ENCODE measurements around the gene AVPR2.
A peak's percentile ranks its signal among the peaks of the same experiment; 100 is the strongest.

The AVPR2 gene

DNA sequence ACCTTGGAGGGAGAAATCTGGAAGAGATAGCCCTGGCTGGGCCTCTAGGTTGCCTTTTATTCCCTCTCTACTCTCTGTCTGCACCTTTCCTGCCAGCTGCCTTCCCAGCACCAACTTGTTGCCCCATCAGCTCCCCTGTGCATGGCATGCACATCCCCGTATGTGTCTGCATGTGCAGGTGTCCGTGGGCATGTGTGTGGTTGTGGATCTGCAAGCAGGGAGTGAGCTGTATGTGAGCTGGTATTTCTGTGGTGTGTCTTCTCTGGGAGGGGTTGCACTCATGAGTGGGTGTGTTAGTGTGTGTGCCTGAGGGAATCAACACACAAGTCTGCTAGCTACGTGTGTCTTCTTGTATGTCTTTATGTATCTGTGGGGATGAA, 28.4 kb upstream of the AVPR2 start:
- Histone ChIP-seq H3K4me3 (no peak overlapping the region), H3K4me1 (peaks cover 48% of the 10 kb centered on the region), H3K9ac (no peak overlapping the region), H3K27me3 (peaks cover 62% of the 10 kb centered on the region), H3K4me2 (no peak overlapping the region), H4K20me1 (peaks cover 71% of the 10 kb centered on the region), H3K27ac (no peak overlapping the region), H3K9me3 (no peaks in the 10 kb centered on the region), H3K36me3 (no peaks in the 10 kb centered on the region)
- no peak for TF ChIP-seq Cebpa-rat (IDR thresholded peaks at IDR 0.05)

DNA sequence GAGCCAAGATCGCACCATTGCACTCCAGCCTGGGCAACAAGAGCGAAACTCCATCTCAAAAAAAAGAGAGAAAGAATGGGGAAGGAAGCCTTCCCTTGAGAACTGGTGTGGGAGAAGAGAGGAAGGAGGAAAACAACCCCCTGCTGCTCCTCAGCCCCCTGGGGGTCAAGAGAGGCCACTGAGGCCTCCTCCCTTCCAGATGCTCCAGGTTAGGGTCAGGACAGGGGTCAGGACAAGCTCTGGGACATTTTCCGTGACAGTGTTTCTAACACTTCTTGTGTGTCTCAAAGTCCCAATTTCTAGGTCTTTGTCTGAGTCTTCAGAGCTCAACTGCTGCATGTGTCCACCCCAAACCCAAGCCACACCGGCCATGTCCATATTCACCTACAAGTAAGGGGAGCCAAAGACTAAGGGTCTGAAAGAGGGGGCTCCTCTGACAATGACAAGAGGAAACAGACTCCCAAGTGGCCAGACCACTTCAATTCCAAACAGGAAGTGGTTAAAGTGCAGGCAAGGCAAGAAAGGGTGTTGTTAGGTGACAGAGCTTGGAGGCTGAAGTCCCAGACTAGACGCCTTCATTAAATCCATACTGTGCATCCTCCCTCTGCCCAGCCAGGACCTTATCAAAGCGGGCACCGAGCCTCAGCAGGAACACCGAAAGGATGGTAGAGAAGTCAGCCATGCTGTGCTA, 26.8 kb upstream of the AVPR2 start:
- Histone ChIP-seq H3K27ac (peak overlapping the region; percentile 66), H3K4me3 (peak overlapping the region; percentile 30), H3K9me3 (no peaks in the 10 kb centered on the region), H3K4me1 (peaks cover 64% of the 10 kb centered on the region), H3K9ac (no peak overlapping the region; the same call in 1 of the 2 replicates), H3K27me3 (peaks cover 70% of the 10 kb centered on the region), H3K36me3 (no peaks in the 10 kb centered on the region), H3K4me2 (peak overlapping the region; percentile 82), H4K20me1 (peaks cover 79% of the 10 kb centered on the region)
- no peak for TF ChIP-seq Cebpa-rat (IDR thresholded peaks at IDR 0.05)

- H3K4me1 ChIP-seq = peaks cover 70% of the 10 kb centered on the region
- H3K4me2 ChIP-seq = peak overlapping the region; percentile 82
- peak overlapping the region; percentile 66 for H3K27ac ChIP-seq
- no peak overlapping the region; the same call in 1 of the 2 replicates for H3K9ac ChIP-seq
- no peaks in the 10 kb centered on the region for H3K9me3 ChIP-seq
- H4K20me1 ChIP-seq = peaks cover 79% of the 10 kb centered on the region
- peaks cover 70% of the 10 kb centered on the region for H3K27me3 ChIP-seq
- no peaks in the 10 kb centered on the region for H3K36me3 ChIP-seq
- peak overlapping the region; percentile 52 for H3K4me3 ChIP-seq
- no peak for TF ChIP-seq Cebpa-rat (IDR thresholded peaks at IDR 0.05)
These were observed 26.1 kb upstream of the AVPR2 start for GRCh38 chrX:153878345-153878744.

DNA sequence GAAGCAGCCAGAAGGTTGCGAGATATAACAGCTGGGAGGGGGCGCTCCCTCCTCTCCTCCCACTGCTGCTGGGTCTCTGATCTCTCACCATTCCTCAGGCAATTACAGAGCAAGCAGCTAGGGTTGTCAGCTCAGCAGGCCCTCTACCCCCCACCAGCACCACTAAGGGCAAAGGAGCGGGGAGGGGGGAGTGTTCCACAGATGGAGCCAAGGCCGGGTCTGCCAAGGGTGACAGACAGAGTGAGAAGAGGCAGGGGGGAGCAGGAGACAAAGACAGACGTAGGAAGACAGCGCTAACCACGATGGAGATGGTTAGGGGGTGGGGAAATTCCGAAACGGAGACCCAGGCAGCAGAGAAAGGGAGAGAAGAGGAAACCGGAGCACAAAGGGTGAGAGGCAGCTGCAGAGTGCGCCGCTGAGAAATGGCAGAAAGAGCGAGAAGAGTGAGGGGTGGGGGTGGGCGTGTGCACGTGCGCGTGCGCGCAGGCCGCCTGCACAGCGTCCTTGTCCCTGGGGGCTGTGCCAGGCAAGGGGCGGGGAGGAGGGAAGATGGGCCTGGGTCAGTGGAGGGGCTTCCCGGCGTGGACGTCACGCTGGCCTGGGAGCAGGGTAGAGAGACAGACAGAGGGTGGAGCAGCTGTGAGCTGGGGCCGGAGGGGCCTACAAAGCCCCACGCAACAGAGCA, 25.4 kb upstream of the AVPR2 start:
- Histone ChIP-seq H3K27me3 (peaks cover 70% of the 10 kb centered on the region), H3K27ac (peak overlapping the region; percentile 66), H4K20me1 (peaks cover 79% of the 10 kb centered on the region), H3K9me3 (no peaks in the 10 kb centered on the region), H3K4me1 (peaks cover 78% of the 10 kb centered on the region), H3K4me3 (peak overlapping the region; percentile 52), H3K36me3 (no peaks in the 10 kb centered on the region), H3K9ac (peak overlapping the region; percentile 53), H3K4me2 (peak overlapping the region; percentile 82)
- TF ChIP-seq Cebpa-rat (IDR thresholded peaks at IDR 0.05) = no peak

- Histone ChIP-seq H3K9ac (peak overlapping the region; percentile 53), H3K4me1 (peaks cover 86% of the 10 kb centered on the region)
These were observed 24.6 kb upstream of the AVPR2 start for GRCh38 chrX:153879741-153880439.

GRCh38 chrX:153880440-153880815, 24.0 kb upstream of the AVPR2 start:
- no peak for TF ChIP-seq Cebpa-rat (IDR thresholded peaks at IDR 0.05)
- Histone ChIP-seq H3K4me3 (peak overlapping the region; percentile 52; the same call in 1 of the 2 replicates), H3K9me3 (no peaks in the 10 kb centered on the region), H3K36me3 (no peaks in the 10 kb centered on the region), H3K4me2 (peak overlapping the region; percentile 82), H4K20me1 (peaks cover 80% of the 10 kb centered on the region), H3K9ac (peak overlapping the region; percentile 41; the same call in 1 of the 2 replicates), H3K27me3 (peaks cover 78% of the 10 kb centered on the region), H3K27ac (no peak overlapping the region), H3K4me1 (peaks cover 91% of the 10 kb centered on the region)

More at GRCh38 chrX:153879741-153880439, 24.6 kb upstream of the AVPR2 start:
- H3K36me3 ChIP-seq = no peaks in the 10 kb centered on the region
- H3K4me3 ChIP-seq = peak overlapping the region; percentile 52
- no peaks in the 10 kb centered on the region for H3K9me3 ChIP-seq
- peaks cover 79% of the 10 kb centered on the region for H4K20me1 ChIP-seq
- H3K27me3 ChIP-seq = peaks cover 73% of the 10 kb centered on the region
- no peak for TF ChIP-seq Cebpa-rat (IDR thresholded peaks at IDR 0.05)
- peak overlapping the region; percentile 82 for H3K4me2 ChIP-seq
- peak overlapping the region; percentile 66 for H3K27ac ChIP-seq

DNA sequence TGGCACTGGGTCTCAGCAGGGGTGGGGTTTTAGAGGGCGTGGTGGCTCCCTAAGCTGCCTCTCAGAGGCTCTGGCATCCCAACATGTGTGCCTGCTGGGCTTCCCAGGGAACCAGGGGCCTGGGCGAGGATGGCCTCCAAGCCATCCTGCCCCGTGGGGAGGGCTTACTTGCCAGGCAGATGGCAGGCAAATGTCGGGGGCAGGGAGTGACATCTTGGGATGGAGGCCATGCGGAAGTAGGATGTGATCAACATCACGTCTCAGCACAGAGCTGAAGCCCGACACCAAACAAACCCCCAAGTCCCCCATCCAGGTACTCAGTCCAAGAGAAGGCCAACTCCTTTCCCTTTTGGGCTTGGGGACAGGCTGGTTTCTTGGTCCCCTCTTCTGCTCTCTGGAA, 23.2 kb upstream of the AVPR2 start:
- H3K36me3 ChIP-seq = no peaks in the 10 kb centered on the region
- H3K27me3 ChIP-seq = peaks cover 83% of the 10 kb centered on the region
- H3K27ac ChIP-seq = 0 out of 2 replicates have a peak overlapping the region, but pooled peaks have one; percentile 11
- TF ChIP-seq Cebpa-rat (IDR thresholded peaks at IDR 0.05) = no peak
- H3K9me3 ChIP-seq = 0 out of 2 replicates have a peak, but pooled peaks cover under 1% of the 10 kb centered on the region
- no peak overlapping the region for H3K4me3 ChIP-seq
- H4K20me1 ChIP-seq = peaks cover 78% of the 10 kb centered on the region
- peak overlapping the region; percentile 82 for H3K4me2 ChIP-seq
- no peak overlapping the region for H3K9ac ChIP-seq
- H3K4me1 ChIP-seq = peaks cover 94% of the 10 kb centered on the region

GRCh38 chrX:153882086-153882498, 22.4 kb upstream of the AVPR2 start:
- H4K20me1 ChIP-seq = peaks cover 71% of the 10 kb centered on the region
- H3K9me3 ChIP-seq = 0 out of 2 replicates have a peak, but pooled peaks cover 8% of the 10 kb centered on the region
- H3K9ac ChIP-seq = no peak overlapping the region
- peak overlapping the region; percentile 82 for H3K4me2 ChIP-seq
- peaks cover 91% of the 10 kb centered on the region for H3K27me3 ChIP-seq
- no peak overlapping the region for H3K4me3 ChIP-seq
- peaks cover 91% of the 10 kb centered on the region for H3K4me1 ChIP-seq
- H3K36me3 ChIP-seq = no peaks in the 10 kb centered on the region
- TF ChIP-seq Cebpa-rat (IDR thresholded peaks at IDR 0.05) = no peak
- peak overlapping the region; percentile 11; the same call in 1 of the 2 replicates for H3K27ac ChIP-seq

DNA sequence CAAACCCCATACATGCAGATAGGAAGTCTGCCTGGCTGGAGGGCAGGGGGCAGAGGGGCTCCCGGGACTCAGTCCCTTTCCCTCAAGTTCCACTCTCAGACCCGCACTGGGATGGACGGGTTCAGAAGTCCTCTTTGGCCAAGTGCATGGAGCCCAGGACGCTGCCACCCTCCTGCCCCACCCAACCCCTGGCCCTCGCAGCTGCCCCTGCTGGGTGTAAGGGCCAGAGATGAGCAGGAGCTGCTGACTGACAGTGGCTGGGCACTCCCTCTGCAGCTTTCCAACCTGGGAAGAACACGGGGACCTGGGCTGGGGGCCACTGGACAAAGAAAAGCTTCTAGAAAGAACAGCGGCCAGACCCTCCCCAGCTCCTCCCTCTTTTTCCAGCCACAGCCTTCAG, 21.9 kb upstream of the AVPR2 start:
- 0 out of 2 replicates have a peak overlapping the region, but pooled peaks have one; percentile 32 for H3K9ac ChIP-seq
- H3K27me3 ChIP-seq = peaks cover 94% of the 10 kb centered on the region
- H3K27ac ChIP-seq = peak overlapping the region; percentile 55; the same call in 1 of the 2 replicates
- peak overlapping the region; percentile 82 for H3K4me2 ChIP-seq
- H3K36me3 ChIP-seq = no peaks in the 10 kb centered on the region
- peak overlapping the region; percentile 5; the same call in 1 of the 2 replicates for H3K4me3 ChIP-seq
- TF ChIP-seq Cebpa-rat (IDR thresholded peaks at IDR 0.05) = no peak
- H4K20me1 ChIP-seq = peaks cover 68% of the 10 kb centered on the region
- 0 out of 2 replicates have a peak, but pooled peaks cover 9% of the 10 kb centered on the region for H3K9me3 ChIP-seq
- peaks cover 91% of the 10 kb centered on the region for H3K4me1 ChIP-seq
